NCI-H2107 treated with DMSO at 0.1 percent for 48 hours (cell line): Measurements from ENCODE around the gene ZNF609.
"Not testable (repeated sequence)": the region's sequence is repeated elsewhere in the genome, so short reads cannot be mapped to it uniquely, and the experiment has no call there.

ENCODE experiments used
- DNase-seq: peaks from one replicate; lab custom pipeline; 2025; ENCODE audit not compliant: unreplicated experiment; lab: John Stamatoyannopoulos, UW

ZNF609 gene

GRCh38 chr15:64456634-64457108, 3.7 kb upstream of the ZNF609 start:
- DNase-seq = no peak

- DNase-seq = no peak
Measured at GRCh38 chr15:64459066-64459781, 1.2 kb upstream of the ZNF609 start.

GRCh38 chr15:64460724-64461720, 644 bp downstream of the ZNF609 start:
- DNase-seq = peak; percentile 63

- DNase-seq = peak; percentile 63
Measured at GRCh38 chr15:64461721-64462162, 1.4 kb downstream of the ZNF609 start.

GRCh38 chr15:64462492-64462891, 2.1 kb downstream of the ZNF609 start:
- no peak for DNase-seq

GRCh38 chr15:64464276-64465005, 4.1 kb downstream of the ZNF609 start:
- peak; percentile 70 for DNase-seq

GRCh38 chr15:64466408-64467141, 6.2 kb downstream of the ZNF609 start:
- DNase-seq = peak; percentile 8

GRCh38 chr15:64472161-64472560, 11.8 kb downstream of the ZNF609 start:
- no peak for DNase-seq

- DNase-seq = no peak
Measured at GRCh38 chr15:64474846-64475245, 14.5 kb downstream of the ZNF609 start.

- no peak for DNase-seq
Measured at GRCh38 chr15:64476550-64476949, 16.2 kb downstream of the ZNF609 start.

- peak; percentile 33 for DNase-seq
Measured at GRCh38 chr15:64478863-64479262, 18.5 kb downstream of the ZNF609 start.

GRCh38 chr15:64480891-64481290, 20.5 kb downstream of the ZNF609 start:
- no peak for DNase-seq

- DNase-seq = no peak
Measured at GRCh38 chr15:64483749-64484148, 23.4 kb downstream of the ZNF609 start.

- DNase-seq = no peak
Measured at GRCh38 chr15:64485796-64486195, 25.4 kb downstream of the ZNF609 start.

GRCh38 chr15:64490598-64491259, 30.4 kb downstream of the ZNF609 start:
- DNase-seq = no peak

GRCh38 chr15:64493641-64494040, 33.3 kb downstream of the ZNF609 start:
- no peak for DNase-seq

- DNase-seq = not testable (repeated sequence)
Measured at GRCh38 chr15:64495968-64496367, 35.6 kb downstream of the ZNF609 start.

- no peak for DNase-seq
Measured at GRCh38 chr15:64500695-64501395, 40.5 kb downstream of the ZNF609 start.

- no peak for DNase-seq
Measured at GRCh38 chr15:64501396-64501715, 41.0 kb downstream of the ZNF609 start.
